ENCODE data around the gene SIRPA.
"Not testable (repeated sequence)": the region's sequence is repeated elsewhere in the genome, so short reads cannot be mapped to it uniquely, and the experiment has no call there.

Gene SIRPA

DNA sequence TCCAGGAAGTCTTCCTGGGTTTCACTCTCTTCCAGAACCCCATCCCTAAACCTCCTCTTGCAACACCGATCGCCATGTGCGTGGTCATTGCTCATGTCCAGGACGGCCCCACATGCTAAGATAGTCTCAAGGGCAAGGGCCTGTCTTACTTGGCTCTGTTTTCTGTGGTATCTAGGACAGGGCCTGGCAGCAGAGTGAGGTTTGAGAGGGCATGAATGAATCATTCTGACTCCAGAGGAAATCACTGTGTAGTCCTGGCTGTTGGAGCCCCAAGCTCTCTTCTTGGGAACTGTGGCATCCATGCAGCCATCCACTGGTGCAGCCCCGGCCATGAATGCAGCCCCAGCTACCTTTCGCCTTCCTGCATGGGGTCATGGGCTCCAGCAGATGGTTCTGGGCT, 12.4 kb downstream of the SIRPA start:
- TF ChIP-seq, protein P1, sequence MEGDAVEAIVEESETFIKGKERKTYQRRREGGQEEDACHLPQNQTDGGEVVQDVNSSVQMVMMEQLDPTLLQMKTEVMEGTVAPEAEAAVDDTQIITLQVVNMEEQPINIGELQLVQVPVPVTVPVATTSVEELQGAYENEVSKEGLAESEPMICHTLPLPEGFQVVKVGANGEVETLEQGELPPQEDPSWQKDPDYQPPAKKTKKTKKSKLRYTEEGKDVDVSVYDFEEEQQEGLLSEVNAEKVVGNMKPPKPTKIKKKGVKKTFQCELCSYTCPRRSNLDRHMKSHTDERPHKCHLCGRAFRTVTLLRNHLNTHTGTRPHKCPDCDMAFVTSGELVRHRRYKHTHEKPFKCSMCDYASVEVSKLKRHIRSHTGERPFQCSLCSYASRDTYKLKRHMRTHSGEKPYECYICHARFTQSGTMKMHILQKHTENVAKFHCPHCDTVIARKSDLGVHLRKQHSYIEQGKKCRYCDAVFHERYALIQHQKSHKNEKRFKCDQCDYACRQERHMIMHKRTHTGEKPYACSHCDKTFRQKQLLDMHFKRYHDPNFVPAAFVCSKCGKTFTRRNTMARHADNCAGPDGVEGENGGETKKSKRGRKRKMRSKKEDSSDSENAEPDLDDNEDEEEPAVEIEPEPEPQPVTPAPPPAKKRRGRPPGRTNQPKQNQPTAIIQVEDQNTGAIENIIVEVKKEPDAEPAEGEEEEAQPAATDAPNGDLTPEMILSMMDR (IDR thresholded peaks at IDR 0.05) = no peak
- H3K36me3 ChIP-seq = peaks cover 92% of the 10 kb centered on the region
- peaks cover 40 to 42% of the 10 kb centered on the region in 2 experiments for H3K4me1 ChIP-seq (ENCODE audit: control insufficient read depth in 1 of 2, insufficient read depth in 1 of 2, low read depth in 1 of 2, low read length in 1 of 2)
- no peaks in the 10 kb centered on the region for H3K9me3 ChIP-seq
- H3K4me3 ChIP-seq (ENCODE audit: low read depth in 1 of 2, low read length in 1 of 2) = no peak overlapping the region
- H3K27me3 ChIP-seq = no peaks in the 10 kb centered on the region
- H3K27ac ChIP-seq = peak overlapping the region; percentile 47

DNA sequence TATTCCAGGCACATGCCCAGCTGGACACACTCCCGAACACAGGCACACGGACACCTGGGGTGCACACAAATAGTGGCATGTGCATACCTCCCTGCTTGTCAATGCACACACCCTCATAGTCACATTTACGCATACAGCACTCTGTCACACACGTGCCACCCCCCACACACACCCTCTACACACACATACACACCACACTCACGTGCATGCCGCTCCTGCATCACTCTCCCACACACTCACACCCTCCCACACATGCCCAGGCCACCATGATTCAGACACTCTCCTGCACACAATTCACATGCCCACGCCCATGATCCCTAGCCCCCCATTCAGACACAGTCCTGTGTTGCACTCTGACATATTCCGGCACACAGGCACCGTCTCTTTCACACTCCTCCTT, 13.0 kb downstream of the SIRPA start:
- H3K27ac ChIP-seq = peak overlapping the region; percentile 47
- H3K4me1 ChIP-seq (ENCODE audit: control insufficient read depth in 1 of 2, insufficient read depth in 1 of 2, low read depth in 1 of 2, low read length in 1 of 2) = peaks cover 38 to 39% of the 10 kb centered on the region in 2 experiments
- no peaks in the 10 kb centered on the region for H3K27me3 ChIP-seq
- no peak overlapping the region for H3K4me3 ChIP-seq (ENCODE audit: low read depth in 1 of 2, low read length in 1 of 2)
- no peaks in the 10 kb centered on the region for H3K9me3 ChIP-seq
- peaks cover 95% of the 10 kb centered on the region for H3K36me3 ChIP-seq
- TF ChIP-seq, protein P1 (IDR thresholded peaks at IDR 0.05) = no peak

DNA sequence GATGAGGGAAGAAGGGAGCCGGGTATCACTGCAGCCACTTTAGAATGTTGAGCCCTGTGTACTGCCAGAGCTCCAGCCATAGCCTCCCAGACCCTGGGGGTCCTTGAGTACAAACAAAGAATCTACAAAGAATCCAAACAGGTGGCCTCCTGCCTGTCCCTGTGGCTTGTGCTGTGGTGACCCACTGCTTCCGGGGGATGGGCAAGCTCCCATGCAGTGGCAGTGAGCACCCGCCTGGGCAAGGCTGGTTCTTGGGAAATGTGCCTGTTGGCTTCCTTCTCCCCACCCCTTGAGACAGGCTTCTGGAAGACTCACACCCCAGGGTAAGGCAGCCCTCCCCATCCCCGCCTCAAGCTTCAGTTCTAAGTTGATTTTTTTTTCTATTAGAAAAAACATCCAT, 13.9 kb downstream of the SIRPA start:
- no peaks in the 10 kb centered on the region for H3K9me3 ChIP-seq
- H3K4me3 ChIP-seq (ENCODE audit: low read depth in 1 of 2, low read length in 1 of 2) = no peak overlapping the region
- no peaks in the 10 kb centered on the region for H3K27me3 ChIP-seq
- TF ChIP-seq, protein P1 (IDR thresholded peaks at IDR 0.05) = no peak
- peaks cover 30% of the 10 kb centered on the region in 2 experiments for H3K4me1 ChIP-seq (ENCODE audit: control insufficient read depth in 1 of 2, insufficient read depth in 1 of 2, low read depth in 1 of 2, low read length in 1 of 2)
- peak overlapping the region; percentile 47 for H3K27ac ChIP-seq
- H3K36me3 ChIP-seq = peaks cover 95% of the 10 kb centered on the region

DNA sequence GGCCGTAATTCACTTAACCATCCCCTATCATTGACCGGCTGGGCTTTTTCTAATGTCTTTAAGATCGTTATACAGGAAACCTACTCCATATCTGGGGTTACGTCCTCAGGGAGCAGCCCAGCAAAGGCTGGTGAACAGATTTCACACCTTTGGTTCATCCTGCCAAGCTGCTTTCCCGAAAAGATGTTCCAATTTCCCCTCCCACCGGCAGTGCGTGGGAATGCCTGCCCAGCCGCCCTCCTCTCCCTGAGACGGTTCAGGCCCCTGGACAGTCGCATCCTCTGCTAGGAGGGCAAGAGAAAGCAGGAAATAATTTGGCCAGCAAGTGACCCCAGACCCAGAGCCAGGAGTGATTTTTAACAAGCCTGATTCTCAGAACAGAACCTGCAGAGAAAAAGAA, 16.3 kb downstream of the SIRPA start:
- H3K4me1 ChIP-seq (ENCODE audit: control insufficient read depth in 1 of 2, insufficient read depth in 1 of 2, low read depth in 1 of 2, low read length in 1 of 2) = peaks cover 19 to 26% of the 10 kb centered on the region in 2 experiments
- no peaks in the 10 kb centered on the region for H3K27me3 ChIP-seq
- TF ChIP-seq, protein P1 (IDR thresholded peaks at IDR 0.05) = no peak
- H3K27ac ChIP-seq = no peak overlapping the region
- H3K9me3 ChIP-seq = no peaks in the 10 kb centered on the region
- H3K36me3 ChIP-seq = peaks cover 87% of the 10 kb centered on the region
- H3K4me3 ChIP-seq (ENCODE audit: low read depth in 1 of 2, low read length in 1 of 2) = no peak overlapping the region

DNA sequence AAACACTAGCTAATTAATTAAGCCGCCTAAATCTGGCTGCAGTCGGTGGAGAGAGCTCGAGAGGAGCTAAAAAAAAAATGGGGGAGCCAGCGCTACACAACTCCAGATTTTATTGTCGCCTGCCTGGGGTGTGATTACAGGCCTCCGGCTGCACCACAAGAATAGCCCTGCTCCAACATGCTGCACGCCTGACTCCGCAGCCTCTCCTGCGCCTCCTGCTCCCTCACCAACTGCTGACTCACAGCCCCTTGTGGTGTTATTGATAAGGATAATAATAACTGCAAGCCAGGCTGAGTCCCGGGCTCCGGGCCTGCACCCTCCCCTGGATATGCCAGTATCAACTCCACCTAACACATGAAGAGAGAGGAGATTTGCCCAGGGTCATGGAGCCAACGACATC, 16.8 kb downstream of the SIRPA start:
- TF ChIP-seq, protein P1 (IDR thresholded peaks at IDR 0.05) = no peak
- peaks cover 16 to 21% of the 10 kb centered on the region in 2 experiments for H3K4me1 ChIP-seq (ENCODE audit: control insufficient read depth in 1 of 2, insufficient read depth in 1 of 2, low read depth in 1 of 2, low read length in 1 of 2)
- H3K27ac ChIP-seq = no peak overlapping the region
- H3K27me3 ChIP-seq = no peaks in the 10 kb centered on the region
- peaks cover 4% of the 10 kb centered on the region for H3K9me3 ChIP-seq
- no peak overlapping the region for H3K4me3 ChIP-seq (ENCODE audit: low read depth in 1 of 2, low read length in 1 of 2)
- peaks cover 87% of the 10 kb centered on the region for H3K36me3 ChIP-seq

DNA sequence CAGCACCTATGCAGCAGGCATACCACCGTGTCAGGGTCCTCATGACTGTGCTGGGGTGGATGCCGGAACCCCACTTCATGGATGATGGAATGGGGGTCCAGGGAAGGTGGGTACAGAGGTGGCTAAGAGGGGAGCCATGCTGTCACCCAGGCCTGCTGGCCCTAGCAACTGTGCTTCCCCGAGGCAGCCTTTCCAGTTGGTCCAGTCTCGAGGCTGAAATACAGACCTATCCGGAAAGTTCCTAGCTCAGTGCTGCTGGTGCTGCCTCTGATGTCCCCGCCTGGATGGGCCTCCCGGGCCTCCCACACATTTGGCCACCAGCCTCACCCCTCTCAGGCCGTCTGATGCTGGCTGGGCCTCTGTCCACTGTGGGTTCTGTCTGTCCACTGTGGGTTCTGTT, 17.4 kb downstream of the SIRPA start:
- peaks cover 4% of the 10 kb centered on the region for H3K9me3 ChIP-seq
- no peak overlapping the region for H3K4me3 ChIP-seq (ENCODE audit: low read depth in 1 of 2, low read length in 1 of 2)
- no peak overlapping the region for H3K27ac ChIP-seq
- TF ChIP-seq, protein P1 (IDR thresholded peaks at IDR 0.05) = no peak
- H3K4me1 ChIP-seq (ENCODE audit: control insufficient read depth in 1 of 2, insufficient read depth in 1 of 2, low read depth in 1 of 2, low read length in 1 of 2) = peaks cover 11 to 20% of the 10 kb centered on the region in 2 experiments
- H3K36me3 ChIP-seq = peaks cover 87% of the 10 kb centered on the region
- no peaks in the 10 kb centered on the region for H3K27me3 ChIP-seq

DNA sequence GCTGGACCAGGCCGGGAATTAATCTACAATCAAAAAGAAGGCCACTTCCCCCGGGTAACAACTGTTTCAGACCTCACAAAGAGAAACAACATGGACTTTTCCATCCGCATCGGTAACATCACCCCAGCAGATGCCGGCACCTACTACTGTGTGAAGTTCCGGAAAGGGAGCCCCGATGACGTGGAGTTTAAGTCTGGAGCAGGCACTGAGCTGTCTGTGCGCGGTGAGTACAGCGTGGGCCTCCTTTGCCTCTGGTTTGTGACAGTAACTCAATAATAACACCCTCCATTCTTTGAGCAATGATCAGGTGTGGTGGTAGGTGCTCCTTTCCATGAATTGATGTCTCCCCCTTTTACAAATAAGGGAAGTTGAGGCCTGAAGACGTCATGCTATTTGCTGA, 20.0 kb downstream of the SIRPA start:
- H3K27me3 ChIP-seq; H3K4me3 ChIP-seq (ENCODE audit: low read depth in 1 of 2, low read length in 1 of 2); H3K4me1 ChIP-seq (ENCODE audit: control insufficient read depth in 1 of 2, insufficient read depth in 1 of 2, low read depth in 1 of 2, low read length in 1 of 2); H3K27ac ChIP-seq; H3K9me3 ChIP-seq: not testable (repeated sequence)
- H3K36me3 ChIP-seq = peaks cover 88% of the 10 kb centered on the region

All from neutrophil (primary cell).